ENCODE measurements around the gene FGF18.
"Not testable (repeated sequence)": the region's sequence is repeated elsewhere in the genome, so short reads cannot be mapped to it uniquely, and the experiment has no call there.

FGF18 gene

DNA sequence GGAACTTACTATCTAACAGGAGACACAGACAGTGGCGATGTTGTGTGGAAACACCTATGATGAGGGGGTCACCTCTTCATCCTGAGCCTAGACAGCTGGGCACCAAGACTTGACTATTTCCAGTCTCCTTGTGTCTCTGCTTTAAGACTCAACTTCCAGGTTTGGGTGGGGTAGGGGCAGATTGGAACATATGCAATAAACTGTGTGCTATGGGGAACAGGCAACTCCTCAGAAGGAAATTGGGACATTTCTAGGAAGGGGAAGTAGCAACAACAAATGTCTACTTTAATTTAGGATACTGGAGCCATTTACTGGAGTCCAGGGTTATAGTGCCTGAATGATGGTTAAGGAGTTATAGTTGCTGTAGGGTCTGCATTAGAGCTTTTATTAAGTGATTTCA, 57.3 kb downstream of the FGF18 start:
- DNase-seq, result no peak

- no peak for DNase-seq
These were observed 57.7 kb downstream of the FGF18 start for GRCh38 chr5:171477101-171477500.

- no peak for DNase-seq
These were observed 58.2 kb downstream of the FGF18 start for GRCh38 chr5:171477666-171478065.

DNA sequence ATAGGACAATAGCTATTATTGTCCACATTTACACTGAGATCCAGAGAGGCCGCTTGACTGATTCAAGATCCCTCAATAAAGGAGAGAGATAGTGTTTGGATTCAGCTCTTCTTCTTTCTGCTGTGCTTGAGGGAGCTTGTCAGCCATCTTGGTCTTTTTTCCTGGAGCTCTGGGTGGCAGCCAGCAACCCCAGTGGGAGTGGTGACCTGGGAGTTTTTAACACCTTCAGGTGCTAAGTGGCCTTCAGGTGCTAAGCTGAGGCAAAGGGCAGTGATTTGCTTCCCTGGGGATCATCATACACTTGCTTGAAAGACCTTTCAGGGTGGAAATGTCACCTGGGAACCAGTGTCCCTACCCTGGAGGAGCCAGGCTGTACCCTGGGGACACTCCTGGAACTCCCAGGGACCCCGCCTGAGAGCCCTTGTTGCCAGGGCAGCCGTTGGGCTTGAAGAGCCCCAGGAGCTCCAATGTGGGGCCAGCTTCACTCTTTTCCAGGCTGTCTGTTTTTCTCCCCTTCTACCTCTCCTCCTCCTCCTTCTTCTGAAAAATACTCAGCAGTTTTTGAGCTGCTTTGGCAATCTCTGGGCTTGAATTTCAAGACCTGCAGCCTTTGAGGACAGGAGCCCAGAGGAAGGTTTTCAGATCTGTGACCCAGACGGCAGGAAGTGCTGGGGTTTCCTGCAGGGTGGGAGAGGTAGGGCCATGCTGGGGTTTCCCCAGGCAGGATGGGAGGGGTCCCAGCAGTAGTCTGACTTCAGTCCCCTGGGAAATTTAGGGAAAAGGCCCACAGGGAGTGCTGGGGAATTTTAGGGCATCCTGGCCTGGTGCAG, 59.7 kb downstream of the FGF18 start:
- no peak for DNase-seq

GRCh38 chr5:171479776-171480125, 60.3 kb downstream of the FGF18 start:
- DNase-seq, result no peak

GRCh38 chr5:171480239-171480638, 60.8 kb downstream of the FGF18 start:
- DNase-seq, result no peak

DNA sequence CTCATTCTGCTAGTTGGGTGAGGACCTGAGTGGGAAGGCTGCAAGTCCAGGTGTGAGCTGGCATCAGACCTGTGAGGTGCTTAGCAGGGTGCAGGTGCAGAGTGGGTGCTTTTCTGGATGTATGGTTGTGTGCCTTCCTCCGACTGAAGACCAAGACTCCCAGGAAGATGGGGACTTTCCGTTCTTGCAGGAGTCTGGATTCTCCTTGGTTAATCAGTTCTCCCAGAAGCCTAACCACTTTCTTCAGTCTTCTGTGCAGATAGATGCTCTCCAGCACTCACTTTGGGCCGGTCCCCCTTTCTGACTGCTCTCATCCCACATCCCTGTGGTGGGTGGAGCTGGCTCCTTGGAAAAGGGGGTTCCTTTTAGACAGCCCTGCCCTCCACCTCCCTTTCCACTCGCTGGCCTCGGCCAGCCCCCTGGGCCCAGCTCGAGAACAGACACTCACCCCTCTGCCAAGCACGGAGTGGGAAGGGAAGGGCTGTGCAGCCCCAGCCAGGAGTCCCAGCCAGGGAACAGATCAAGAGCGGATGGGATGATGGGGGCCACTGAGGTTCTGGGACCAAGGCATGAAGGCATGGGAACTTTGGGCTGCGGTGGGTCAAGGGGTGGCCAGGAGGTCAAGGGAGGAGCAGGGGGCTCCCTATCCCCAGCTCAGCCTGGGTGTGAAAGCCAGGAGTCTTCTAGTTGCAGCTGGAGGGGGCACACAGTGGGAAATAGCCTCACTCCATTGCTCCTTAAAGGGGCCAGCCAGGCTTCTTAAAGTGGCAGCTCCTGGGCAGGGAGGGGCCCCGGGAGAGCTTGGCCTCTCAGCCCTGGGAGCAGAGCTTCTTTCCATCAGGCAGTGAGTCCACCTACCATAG, 62.4 kb downstream of the FGF18 start:
- DNase-seq, result no peak

DNA sequence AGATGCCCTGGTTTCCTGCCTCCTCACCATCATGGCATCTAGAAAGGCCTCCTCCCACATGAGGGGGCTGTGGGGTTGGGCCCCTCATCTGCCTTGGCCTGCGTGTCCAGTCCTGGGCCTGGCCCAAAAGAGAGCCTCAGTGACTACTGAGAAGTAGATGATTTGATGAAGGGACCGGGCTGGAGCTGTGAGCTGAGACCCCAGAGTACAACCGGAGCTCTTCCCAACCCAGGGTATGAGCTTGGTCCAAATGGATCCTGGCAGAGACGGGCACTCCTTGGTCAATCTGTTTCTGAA, 62.9 kb downstream of the FGF18 start:
- DNase-seq, result no peak

GRCh38 chr5:171483551-171484135, 64.2 kb downstream of the FGF18 start:
- DNase-seq, result no peak

DNA sequence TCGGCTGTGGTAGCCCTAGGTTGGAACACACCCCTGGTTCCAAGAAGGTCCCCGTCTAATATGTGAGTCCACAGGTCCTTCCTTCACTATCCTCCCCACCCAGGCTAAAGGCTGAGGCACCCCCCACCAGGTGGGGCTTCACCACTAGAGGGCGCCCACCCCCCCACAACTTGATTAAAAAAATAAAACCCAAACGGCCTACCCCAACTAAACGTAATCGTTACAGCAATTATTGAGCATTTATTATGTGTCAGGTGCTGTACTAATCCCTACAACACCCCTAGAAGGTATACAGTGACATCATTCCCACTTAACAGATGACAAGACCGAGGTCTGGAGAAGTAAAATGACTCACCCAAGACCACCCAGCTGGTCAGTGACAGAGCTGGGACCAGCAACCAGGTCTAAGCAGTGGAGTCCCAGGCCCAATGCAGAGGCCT, 65.0 kb downstream of the FGF18 start:
- peak; percentile 51 for DNase-seq

DNA sequence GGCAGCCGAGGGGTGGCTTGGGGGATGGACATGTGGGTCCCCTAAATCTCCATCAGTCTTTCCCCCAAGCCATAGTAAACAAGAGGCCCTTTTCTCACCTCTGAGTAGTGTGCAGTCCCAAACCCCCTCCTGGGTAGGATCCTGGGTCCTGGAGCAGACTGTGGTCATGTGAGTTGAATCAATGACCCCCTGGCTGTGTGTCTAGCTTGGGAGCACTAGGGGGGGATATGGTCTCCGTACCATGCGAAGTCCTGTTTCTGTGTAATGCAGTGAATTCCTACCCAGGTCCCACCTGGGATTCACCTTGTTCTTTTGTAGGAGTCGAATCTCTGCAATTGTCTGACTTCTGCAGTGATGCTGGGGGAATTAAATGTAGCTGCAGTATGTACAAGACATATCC, 66.2 kb downstream of the FGF18 start:
- no peak for DNase-seq

- DNase-seq, result no peak
These were observed 67.2 kb downstream of the FGF18 start for GRCh38 chr5:171486613-171487012.

DNA sequence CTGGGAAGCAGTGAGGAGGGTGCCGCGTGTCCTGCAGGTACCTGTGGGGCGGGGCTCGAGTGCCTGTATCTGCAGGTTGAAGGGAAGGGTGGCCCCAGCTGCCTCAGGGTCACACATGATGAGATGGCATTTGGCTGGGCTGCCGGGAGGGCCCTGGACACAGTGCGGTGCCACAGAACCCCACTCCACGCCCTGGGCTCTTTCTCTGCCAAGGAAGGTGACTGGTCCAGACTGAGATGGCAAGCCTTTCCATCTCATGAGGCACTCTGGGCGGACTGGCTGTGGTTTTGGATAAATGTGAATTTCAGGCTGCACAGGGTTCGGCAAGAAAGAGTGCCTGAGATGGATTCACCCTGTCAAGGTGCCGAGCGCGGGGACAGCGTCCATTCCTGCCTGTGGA, 69.4 kb downstream of the FGF18 start:
- no peak for DNase-seq

DNA sequence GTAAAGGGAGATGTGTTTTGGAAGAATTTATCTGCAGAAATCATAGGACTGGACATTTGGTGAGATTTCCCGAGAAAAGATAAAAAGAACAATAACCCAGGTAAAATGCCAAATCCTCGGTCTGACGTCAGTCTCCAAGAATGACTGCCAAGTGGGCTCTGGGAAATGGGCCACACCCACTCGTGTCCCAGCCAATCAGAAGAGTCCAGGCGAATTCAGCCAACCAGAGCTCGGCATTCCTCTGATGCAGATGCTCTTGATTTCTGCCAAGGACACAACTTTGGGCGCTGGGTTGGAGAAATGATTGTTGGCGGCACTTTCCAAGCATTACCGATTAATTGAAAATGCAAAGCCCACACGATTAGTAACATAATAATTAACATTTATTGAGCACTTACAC, 73.3 kb downstream of the FGF18 start:
- DNase-seq, result no peak

- no peak for DNase-seq
These were observed 74.4 kb downstream of the FGF18 start for GRCh38 chr5:171493646-171494393.

DNA sequence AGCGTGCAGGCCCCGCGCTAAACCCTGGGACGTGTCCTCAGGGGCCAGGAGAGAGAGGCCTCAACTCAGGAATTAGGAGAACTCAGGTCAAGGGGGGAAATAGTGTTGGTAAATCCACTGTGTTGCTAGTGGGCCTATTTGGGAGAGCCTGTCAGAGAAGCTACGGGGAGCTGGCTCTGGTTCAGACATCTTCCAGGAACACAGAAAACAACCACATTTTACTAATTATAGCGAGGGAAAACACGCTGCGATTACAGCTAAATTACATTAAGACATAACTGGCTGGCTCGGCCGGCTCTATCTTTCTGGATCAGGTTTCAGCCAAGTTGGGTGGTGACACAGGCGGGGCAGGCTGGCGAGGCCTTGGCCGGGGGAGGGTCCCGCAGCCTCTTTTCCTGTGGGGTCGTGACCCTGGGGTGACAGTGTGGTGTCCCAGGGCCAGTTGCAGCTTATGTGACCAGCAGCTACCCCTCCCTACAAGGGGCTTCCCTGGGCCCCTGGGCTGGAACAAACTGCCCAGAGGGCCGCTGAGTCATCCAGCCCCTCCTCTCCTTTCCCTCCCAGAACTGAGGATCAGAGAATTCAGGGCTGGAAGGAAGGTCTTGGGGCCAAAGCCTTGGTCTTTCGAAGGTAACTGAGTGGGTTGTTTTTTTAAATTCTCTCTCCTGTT, 75.1 kb downstream of the FGF18 start:
- DNase-seq, result no peak

DNA sequence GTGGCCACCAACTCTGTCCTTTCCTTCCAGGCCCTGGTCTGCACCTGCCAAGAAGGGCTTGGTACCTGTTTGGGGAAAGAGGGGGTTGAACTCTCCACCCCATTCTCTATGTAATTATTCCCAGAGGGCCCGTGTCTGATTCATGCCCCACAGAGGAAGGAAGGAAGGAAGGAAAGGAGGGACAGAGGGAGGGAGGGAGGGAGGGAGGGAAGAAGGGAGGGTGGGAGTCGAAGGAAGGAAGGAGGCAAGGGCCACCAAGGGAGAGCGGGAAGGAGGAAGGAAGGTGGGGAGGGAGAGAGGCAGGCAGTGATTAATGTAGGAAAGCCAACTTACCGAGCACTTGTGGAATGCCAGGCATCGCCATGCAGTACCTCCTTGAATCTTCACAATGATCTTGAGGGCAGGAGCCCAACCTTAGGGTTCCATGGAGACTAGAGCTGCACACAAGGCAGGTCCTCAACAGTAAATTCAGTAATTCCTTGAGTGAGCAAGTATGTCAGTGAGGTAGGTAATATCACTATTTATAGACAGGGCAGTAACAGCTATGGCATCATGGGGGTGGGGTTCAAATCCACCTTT, 75.8 kb downstream of the FGF18 start:
- no peak for DNase-seq

DNA sequence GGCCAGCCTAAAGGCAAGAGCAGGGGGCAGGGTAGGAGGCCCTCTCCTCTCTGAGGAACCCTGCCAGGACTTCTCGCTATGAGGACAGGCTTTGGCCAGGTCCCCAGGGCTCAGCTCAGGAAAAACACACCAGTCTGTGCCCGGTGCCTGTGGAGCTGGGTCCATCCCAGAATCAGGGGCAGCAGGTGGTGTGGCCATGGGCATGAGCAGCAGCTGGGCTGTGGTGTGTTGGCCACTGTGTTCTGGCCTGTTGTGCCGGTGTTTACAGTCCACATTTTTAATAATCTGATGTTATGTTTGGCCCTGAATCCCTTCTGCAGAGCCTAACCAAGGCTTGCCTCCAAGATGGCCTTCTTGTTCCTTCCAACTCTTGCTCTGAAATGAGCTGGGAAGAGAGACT, 77.0 kb downstream of the FGF18 start:
- no peak for DNase-seq

DNA sequence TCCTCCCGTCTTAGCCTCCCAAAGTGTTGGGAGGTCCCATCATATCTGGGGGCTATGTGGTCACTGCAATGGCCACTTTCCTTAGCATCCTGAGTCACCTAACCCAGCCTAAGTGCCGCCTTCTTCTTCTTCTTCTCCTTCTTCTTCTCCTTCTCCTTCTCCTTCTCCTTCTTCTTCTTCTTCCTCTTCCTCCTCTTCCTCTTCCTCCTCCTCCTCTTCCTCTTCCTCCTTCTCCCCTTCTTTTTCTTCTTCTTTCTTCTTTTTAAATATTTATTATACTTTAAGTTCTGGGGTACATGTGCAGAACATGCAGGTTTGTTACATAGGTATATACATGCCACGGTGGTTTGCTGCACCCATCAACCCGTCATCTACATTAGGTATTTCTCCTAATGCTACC, 78.0 kb downstream of the FGF18 start:
- not testable (repeated sequence) for DNase-seq

DNA sequence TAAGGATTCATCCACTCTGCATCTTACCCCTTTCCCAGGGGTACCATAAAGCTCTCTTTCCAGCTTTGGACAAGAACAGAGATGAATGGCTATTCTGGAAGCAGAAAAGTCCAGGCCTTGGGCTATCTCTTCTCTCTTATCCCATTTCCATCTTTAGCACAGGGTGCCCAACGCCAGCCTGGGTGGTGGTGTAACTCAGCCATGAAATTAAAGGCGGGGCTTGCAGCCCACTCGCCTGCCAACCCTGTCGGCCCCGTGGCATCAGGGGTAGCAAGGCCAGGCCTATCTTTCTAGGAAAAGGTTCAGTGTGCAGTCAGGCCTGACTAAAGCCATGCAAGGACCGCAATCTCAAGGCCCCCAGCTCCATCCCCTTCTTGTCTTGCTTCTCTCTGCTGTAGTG, 78.7 kb downstream of the FGF18 start:
- DNase-seq, result no peak

GRCh38 chr5:171499611-171500010, 80.2 kb downstream of the FGF18 start:
- no peak for DNase-seq

DNA sequence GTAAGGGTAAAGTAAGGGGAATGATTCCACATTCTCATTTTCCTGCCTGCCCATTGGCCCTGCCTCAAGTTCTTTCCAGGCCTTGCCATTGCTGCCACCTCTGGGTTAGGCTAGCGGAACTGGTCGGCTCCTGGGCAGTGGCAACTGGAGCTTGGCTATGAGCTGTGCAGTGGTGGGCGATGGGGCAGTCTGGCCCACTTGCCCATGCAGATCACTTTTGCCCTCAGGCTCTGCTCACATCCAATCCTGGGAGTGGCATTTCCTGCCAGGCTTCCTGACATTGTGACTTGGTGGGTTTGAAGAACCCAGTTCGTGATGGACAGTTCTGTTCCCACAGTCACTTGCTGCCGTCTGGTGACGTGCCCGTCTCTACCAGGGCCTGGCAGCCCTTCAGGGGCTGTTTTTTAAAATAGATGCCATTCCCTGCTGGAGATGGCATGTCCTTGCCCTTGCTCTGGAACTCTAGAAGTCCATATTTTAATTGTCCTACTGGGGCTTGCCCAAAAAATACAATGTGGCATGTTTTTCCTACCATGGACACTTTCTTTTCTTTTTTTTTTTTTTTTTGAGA, 86.1 kb downstream of the FGF18 start:
- DNase-seq, result no peak

Measured in activated CD8-positive, alpha-beta memory T cell treated with anti-CD3 and anti-CD28 coated beads, Interleukin-2, amount 50 U/mL, for 4 hours (primary cell).